ENCODE measurements around the gene PPOX.

PPOX gene

DNA sequence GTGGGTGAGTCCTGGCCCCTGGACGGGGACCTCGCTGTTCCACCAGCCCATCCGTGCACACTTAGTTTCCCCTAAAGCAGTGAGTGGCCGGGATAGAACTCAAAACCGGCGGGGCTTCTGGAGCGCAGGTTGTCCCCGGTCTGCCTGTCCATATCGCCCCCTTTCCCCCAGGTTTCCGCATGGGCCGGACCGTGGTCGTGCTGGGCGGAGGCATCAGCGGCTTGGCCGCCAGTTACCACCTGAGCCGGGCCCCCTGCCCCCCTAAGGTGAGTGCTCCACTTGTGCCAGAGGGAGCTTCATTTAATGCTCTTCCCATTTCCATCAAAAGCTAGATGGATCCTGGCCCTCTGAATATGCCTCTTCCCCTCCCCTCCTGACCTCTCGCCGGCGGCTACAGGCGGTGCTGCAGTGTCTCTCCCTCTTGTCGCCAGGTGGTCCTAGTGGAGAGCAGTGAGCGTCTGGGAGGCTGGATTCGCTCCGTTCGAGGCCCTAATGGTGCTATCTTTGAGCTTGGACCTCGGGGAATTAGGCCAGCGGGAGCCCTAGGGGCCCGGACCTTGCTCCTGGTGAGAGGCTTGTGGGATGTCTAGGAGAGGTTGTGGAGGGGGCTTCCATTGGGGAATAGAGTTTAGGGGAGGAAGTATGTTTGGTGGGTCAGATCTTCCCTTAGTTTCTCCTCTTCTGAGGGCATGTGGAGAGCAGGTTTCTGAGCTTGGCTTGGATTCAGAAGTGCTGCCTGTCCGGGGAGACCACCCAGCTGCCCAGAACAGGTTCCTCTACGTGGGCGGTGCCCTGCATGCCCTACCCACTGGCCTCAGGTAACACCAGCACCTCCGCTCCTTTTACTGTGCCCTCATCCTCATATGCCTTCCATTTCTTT is 683 bp downstream of the PPOX start:
- Histone ChIP-seq H3K4me1 (ENCODE audit: insufficient read depth, low read length) (peaks cover 20% of the 10 kb centered on the region), H3K36me3 (ENCODE audit: insufficient read depth, low read length) (peaks cover 61% of the 10 kb centered on the region), H3K9ac (ENCODE audit: low read length) (peak overlapping the region; percentile 94), H3K27me3 (ENCODE audit: control insufficient read depth in 1 of 2, insufficient read depth in 2 of 2, low read length in 2 of 2) (no peaks in the 10 kb centered on the region), H3K27ac (ENCODE audit: low read depth, low read length) (peak overlapping the region; percentile 95), H3K4me3 (ENCODE audit: low read depth in 1 of 2, low read length in 2 of 2) (peak overlapping the region; percentile 73 to 93), H3K9me3 (ENCODE audit: low read length) (no peaks in the 10 kb centered on the region)

DNA sequence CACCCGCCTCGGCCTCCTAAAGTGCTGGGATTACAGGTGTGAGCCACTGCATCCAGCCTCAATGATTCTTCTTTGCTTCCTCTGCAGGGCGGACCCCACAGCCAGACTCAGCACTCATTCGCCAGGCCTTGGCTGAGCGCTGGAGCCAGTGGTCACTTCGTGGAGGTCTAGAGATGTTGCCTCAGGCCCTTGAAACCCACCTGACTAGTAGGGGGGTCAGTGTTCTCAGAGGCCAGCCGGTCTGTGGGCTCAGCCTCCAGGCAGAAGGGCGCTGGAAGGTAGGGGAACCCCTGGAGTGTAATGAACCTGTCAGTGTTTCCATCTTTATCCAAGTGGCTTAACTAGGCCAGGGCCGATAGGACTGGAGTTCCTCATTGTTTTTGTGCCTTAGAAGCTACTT is 2.7 kb downstream of the PPOX start:
- Histone ChIP-seq H3K4me3 (ENCODE audit: low read depth in 1 of 2, low read length in 2 of 2) (no peak overlapping the region), H3K4me1 (ENCODE audit: insufficient read depth, low read length) (peaks cover 31% of the 10 kb centered on the region), H3K36me3 (ENCODE audit: insufficient read depth, low read length) (peaks cover 58% of the 10 kb centered on the region), H3K9me3 (ENCODE audit: low read length) (no peaks in the 10 kb centered on the region), H3K9ac (ENCODE audit: low read length) (no peak overlapping the region), H3K27me3 (ENCODE audit: control insufficient read depth in 1 of 2, insufficient read depth in 2 of 2, low read length in 2 of 2) (no peaks in the 10 kb centered on the region), H3K27ac (ENCODE audit: low read depth, low read length) (no peak overlapping the region)

DNA sequence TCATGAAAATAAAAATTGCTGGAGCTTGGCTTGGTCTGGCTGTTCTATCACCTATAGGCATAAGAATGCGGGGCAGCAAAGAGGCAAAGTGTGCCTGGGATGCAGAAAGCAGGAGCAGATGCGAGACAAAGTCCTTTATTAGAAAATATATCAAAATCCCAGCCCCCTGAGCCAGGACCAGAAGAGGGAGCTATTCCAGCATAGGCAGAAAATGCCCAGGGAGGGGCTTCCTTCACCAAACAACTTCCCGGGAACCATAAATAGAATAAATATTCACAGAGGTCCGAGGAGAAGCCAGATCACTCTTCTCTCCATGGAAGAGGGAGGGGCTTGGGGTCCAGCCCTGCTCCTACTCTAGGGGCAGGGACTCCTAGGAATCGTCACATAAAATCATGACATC is 5.0 kb downstream of the PPOX start:
- H3K4me1 ChIP-seq (ENCODE audit: insufficient read depth, low read length) = peaks cover 31% of the 10 kb centered on the region
- no peak overlapping the region for H3K9ac ChIP-seq (ENCODE audit: low read length)
- H3K36me3 ChIP-seq (ENCODE audit: insufficient read depth, low read length) = peaks cover 62% of the 10 kb centered on the region
- H3K9me3 ChIP-seq (ENCODE audit: low read length) = no peaks in the 10 kb centered on the region
- H3K27me3 ChIP-seq (ENCODE audit: control insufficient read depth in 1 of 2, insufficient read depth in 2 of 2, low read length in 2 of 2) = no peaks in the 10 kb centered on the region
- H3K27ac ChIP-seq (ENCODE audit: low read depth, low read length) = no peak overlapping the region
- no peak overlapping the region for H3K4me3 ChIP-seq (ENCODE audit: low read depth in 1 of 2, low read length in 2 of 2)

DNA sequence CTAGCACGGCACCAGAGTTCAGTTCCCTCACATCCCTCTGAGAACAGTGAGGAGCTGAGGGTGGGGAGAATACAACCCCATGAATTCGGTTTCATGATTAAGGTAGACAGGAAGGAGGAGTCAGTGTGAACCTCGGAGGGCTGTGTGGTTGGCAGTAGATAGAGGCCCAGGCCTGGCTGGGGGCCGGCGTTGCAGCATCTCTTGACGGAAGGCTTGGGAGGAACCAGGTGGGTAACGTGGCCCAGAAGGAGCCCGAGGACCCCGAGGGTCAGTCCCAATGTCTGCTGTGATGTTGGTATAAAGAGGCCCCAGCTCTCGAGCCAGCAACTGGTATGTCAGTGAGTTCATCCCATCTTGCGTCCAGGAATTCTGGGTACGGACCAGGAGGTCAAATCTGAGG is 5.5 kb downstream of the PPOX start:
- Histone ChIP-seq H3K36me3 (ENCODE audit: insufficient read depth, low read length) (peaks cover 62% of the 10 kb centered on the region), H3K27me3 (ENCODE audit: control insufficient read depth in 1 of 2, insufficient read depth in 2 of 2, low read length in 2 of 2) (no peaks in the 10 kb centered on the region), H3K9me3 (ENCODE audit: low read length) (no peaks in the 10 kb centered on the region), H3K4me3 (ENCODE audit: low read depth in 1 of 2, low read length in 2 of 2) (no peak overlapping the region), H3K4me1 (ENCODE audit: insufficient read depth, low read length) (peaks cover 36% of the 10 kb centered on the region), H3K9ac (ENCODE audit: low read length) (no peak overlapping the region), H3K27ac (ENCODE audit: low read depth, low read length) (no peak overlapping the region)

DNA sequence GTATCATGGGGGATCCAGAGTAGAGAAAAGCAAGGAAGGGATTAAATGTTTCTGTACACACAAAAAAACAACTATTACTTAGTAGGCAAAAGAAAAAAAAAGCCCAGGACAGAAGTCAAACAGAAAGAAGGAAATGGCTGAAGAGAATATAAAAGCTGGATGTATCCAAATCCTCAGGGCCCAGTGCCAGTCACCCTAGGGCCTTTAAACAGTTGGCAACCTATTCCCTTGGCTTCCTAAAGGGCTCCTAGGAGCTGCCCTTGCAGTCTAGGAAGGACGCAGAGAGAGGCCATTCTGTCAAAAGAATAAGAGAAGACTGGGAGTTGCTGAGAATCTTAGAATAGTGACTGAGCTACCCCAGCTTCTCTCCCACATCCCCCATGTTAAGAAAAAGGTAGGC is 6.1 kb downstream of the PPOX start:
- Histone ChIP-seq H3K4me3 (ENCODE audit: low read depth in 1 of 2, low read length in 2 of 2) (no peak overlapping the region), H3K27me3 (ENCODE audit: control insufficient read depth in 1 of 2, insufficient read depth in 2 of 2, low read length in 2 of 2) (no peaks in the 10 kb centered on the region), H3K9me3 (ENCODE audit: low read length) (no peaks in the 10 kb centered on the region), H3K36me3 (ENCODE audit: insufficient read depth, low read length) (peaks cover 62% of the 10 kb centered on the region), H3K27ac (ENCODE audit: low read depth, low read length) (no peak overlapping the region), H3K4me1 (ENCODE audit: insufficient read depth, low read length) (peaks cover 32% of the 10 kb centered on the region), H3K9ac (ENCODE audit: low read length) (no peak overlapping the region)

DNA sequence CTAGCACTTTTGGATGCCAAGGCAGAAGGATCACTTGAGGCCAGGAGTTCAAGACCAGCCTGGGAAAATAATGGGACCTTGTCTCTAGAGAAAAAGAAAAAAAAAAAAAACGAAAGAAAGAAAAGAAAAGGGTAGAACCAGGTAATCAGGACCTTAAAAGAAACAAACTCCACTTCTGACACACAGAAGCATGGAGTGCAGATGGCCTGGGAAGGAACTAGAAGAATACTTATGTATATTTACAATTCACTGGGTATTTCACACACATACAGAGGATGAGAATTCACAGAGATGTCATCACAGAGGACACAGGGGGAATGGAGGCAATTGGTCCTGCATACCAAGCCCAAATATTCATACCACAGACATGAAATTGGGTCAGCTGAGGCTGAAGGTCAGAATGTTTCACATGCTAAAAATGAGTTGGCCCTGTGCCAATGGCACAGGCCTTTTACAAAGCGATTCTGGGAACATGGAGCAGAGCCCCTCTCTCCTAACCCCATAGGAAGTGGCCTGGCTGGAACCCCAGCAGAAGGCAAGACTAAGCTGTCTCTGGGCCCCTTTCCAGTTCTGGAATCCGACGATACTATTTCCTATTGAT is 6.7 kb downstream of the PPOX start:
- Histone ChIP-seq H3K27me3 (ENCODE audit: control insufficient read depth in 1 of 2, insufficient read depth in 2 of 2, low read length in 2 of 2) (no peaks in the 10 kb centered on the region), H3K27ac (ENCODE audit: low read depth, low read length) (no peak overlapping the region), H3K4me1 (ENCODE audit: insufficient read depth, low read length) (peaks cover 30% of the 10 kb centered on the region), H3K4me3 (ENCODE audit: low read depth in 1 of 2, low read length in 2 of 2) (no peak overlapping the region), H3K9ac (ENCODE audit: low read length) (no peak overlapping the region), H3K36me3 (ENCODE audit: insufficient read depth, low read length) (peaks cover 62% of the 10 kb centered on the region), H3K9me3 (ENCODE audit: low read length) (no peaks in the 10 kb centered on the region)

DNA sequence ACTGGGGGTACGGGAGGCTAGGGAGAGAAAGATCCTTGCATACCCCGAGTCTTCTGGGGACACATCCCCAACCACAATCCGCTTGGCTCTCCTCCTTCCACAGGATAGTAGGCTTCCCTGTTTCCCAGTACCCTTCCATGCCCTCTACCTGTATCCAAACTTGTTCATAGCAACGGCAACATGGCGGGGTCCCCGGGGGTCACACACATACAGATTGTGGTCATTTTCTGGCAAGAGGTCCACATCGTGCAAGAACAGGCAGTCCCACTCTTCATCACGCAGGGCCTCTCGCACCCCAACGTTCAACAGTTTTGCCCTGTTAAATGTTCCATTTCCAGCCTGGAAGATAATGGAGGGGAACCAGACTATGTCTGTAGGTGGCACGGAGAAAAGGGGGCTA is 7.5 kb downstream of the PPOX start:
- Histone ChIP-seq H3K9me3 (ENCODE audit: low read length) (no peaks in the 10 kb centered on the region), H3K9ac (ENCODE audit: low read length) (no peak overlapping the region), H3K36me3 (ENCODE audit: insufficient read depth, low read length) (peaks cover 62% of the 10 kb centered on the region), H3K27ac (ENCODE audit: low read depth, low read length) (no peak overlapping the region), H3K4me3 (ENCODE audit: low read depth in 1 of 2, low read length in 2 of 2) (no peak overlapping the region), H3K27me3 (ENCODE audit: control insufficient read depth in 1 of 2, insufficient read depth in 2 of 2, low read length in 2 of 2) (no peaks in the 10 kb centered on the region), H3K4me1 (ENCODE audit: insufficient read depth, low read length) (peaks cover 32% of the 10 kb centered on the region)

DNA sequence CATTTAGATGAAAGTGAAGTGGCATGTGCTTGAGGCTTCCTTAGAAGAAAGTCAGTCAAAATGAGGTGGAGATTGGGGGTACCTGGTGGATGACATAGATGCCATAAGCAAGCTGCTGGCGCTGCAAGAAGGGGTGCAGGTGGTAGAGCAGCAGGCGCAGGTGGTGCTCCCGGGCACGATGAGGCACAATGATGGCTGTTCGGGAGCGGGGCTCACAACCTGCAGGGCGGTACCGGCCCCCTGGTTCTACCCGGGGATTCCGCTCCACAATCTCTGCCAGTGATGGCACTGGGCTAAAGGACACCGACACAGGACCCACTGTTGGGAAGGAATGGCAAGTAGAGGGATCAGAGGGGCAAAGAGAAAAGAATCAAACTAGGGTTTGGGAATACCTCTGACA is 8.7 kb downstream of the PPOX start:
- Histone ChIP-seq H3K27ac (ENCODE audit: low read depth, low read length) (no peak overlapping the region), H3K27me3 (ENCODE audit: control insufficient read depth in 1 of 2, insufficient read depth in 2 of 2, low read length in 2 of 2) (no peaks in the 10 kb centered on the region), H3K36me3 (ENCODE audit: insufficient read depth, low read length) (peaks cover 50% of the 10 kb centered on the region), H3K9ac (ENCODE audit: low read length) (no peak overlapping the region), H3K9me3 (ENCODE audit: low read length) (no peaks in the 10 kb centered on the region), H3K4me3 (ENCODE audit: low read depth in 1 of 2, low read length in 2 of 2) (no peak overlapping the region), H3K4me1 (ENCODE audit: insufficient read depth, low read length) (peaks cover 32% of the 10 kb centered on the region)

DNA sequence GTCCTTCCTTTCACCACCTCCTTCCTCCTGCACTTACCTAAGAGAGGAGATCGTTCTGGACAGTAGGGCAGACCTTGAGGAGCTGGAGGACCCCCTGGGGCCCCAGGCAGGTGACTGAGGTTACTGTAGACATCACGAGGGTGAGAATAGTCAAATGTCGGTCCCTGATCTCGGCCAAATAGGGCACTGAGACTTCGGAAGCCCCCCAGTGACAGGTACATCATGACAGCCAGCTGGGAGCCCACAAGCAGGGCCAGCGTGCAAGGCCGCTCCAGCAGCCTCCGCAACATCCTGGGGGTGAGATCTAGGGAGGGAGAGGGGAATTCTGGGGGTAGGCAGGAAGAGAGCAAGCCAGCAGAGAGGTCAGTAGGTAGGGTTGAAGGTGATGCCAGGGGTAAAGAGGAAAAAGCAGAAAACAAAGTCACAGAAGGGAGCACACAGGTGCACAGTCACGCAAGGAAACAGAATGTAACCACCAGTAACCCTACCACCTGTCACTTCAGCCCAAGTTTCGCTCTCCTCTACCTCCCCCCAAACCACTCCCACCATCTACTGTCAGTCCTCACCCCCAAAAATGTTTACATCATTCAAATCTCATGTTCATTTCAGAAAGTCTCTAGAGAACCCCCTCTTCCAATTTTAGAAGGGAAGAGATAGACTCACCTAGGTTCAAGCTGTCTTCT is 9.7 kb downstream of the PPOX start:
- no peaks in the 10 kb centered on the region for H3K9me3 ChIP-seq (ENCODE audit: low read length)
- H3K9ac ChIP-seq (ENCODE audit: low read length) = peak overlapping the region; percentile 74
- H3K36me3 ChIP-seq (ENCODE audit: insufficient read depth, low read length) = peaks cover 42% of the 10 kb centered on the region
- H3K4me3 ChIP-seq (ENCODE audit: low read depth in 1 of 2, low read length in 2 of 2) = peak overlapping the region; percentile 90 to 95
- H3K4me1 ChIP-seq (ENCODE audit: insufficient read depth, low read length) = peaks cover 32% of the 10 kb centered on the region
- no peaks in the 10 kb centered on the region for H3K27me3 ChIP-seq (ENCODE audit: control insufficient read depth in 1 of 2, insufficient read depth in 2 of 2, low read length in 2 of 2)
- H3K27ac ChIP-seq (ENCODE audit: low read depth, low read length) = peak overlapping the region; percentile 84

DNA sequence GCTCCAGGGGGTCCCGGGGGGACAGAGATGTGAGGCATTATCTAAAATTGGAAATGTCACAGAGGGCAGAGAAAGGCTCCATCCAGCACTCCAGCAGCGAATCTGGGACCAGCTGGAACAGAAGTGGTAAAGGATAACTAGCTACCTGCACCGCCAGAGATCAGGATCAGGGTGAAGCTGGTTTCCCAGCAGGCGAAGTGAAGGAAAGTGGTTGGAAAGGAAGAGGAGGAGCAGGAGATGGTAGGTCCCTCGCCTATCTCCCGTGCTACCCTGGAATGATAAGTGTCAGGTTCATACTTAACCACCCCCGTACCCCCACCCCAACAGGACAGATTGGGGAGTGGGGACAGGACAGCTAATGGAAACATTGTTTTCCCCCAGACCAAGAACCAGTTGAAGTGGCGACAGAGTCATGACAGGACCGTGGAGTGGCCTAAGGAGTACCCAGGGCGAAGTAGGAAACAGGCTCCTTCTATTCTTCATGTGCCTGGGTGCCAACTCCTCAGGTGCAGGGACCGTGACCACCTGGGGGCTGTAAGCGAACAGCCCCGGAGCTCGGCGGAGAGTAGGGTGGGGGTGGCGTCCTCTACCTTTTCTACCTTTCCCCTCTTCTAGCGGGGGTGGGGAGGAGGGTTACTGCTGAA is 10.4 kb downstream of the PPOX start:
- H3K4me1 ChIP-seq (ENCODE audit: insufficient read depth, low read length) = peaks cover 32% of the 10 kb centered on the region
- peak overlapping the region; percentile 74 for H3K9ac ChIP-seq (ENCODE audit: low read length)

More for the DNA sequence above, 10.4 kb downstream of the PPOX start:
- Histone ChIP-seq H3K9me3 (ENCODE audit: low read length) (no peaks in the 10 kb centered on the region), H3K4me3 (ENCODE audit: low read depth in 1 of 2, low read length in 2 of 2) (peak overlapping the region; percentile 90 to 95), H3K36me3 (ENCODE audit: insufficient read depth, low read length) (peaks cover 35% of the 10 kb centered on the region), H3K27ac (ENCODE audit: low read depth, low read length) (peak overlapping the region; percentile 84), H3K27me3 (ENCODE audit: control insufficient read depth in 1 of 2, insufficient read depth in 2 of 2, low read length in 2 of 2) (no peaks in the 10 kb centered on the region)

All from muscle layer of colon (tissue), 2 donors.